MM.1S (cell line): Measurements from ENCODE around the gene FAM47A.

Experiments used
- DNase-seq: peaks from one replicate; pipeline ENCODE4 v3.0.0-alpha.2; 2015
- H2AFZ ChIP-seq: fragments of 300-600 bp; sonication (generic); 2 replicates; pipeline ENCODE4 v1.6.0; 2016; ENCODE audit warnings: antibody characterized with exemption, low read length
- H3F3A ChIP-seq: fragments of 300-600 bp; sonication (generic); 2 replicates; pipeline ENCODE4 v1.6.1; 2016; ENCODE audit warnings: mild to moderate bottlenecking, antibody characterized with exemption, low read length, moderate library complexity, mixed read lengths; ENCODE audit not compliant: insufficient read depth
- H3K27ac ChIP-seq: fragments of 300-600 bp; sonication (generic); 2 replicates; pipeline ENCODE4 v1.5.1; 2016; ENCODE audit warnings: mild to moderate bottlenecking, low read length
- H3K27me3 ChIP-seq: fragments of 300-600 bp; sonication (generic); replicated peaks from 2 replicates; pipeline ENCODE4 v1.6.0; 2016; ENCODE audit warnings: low read length; ENCODE audit not compliant: insufficient read depth
- H3K36me3 ChIP-seq: fragments of 300-600 bp; sonication (generic); replicated peaks from 2 replicates; pipeline ENCODE4 v1.6.1; 2016; ENCODE audit warnings: mild to moderate bottlenecking, low read length, mixed read lengths; ENCODE audit not compliant: insufficient read depth
- H3K4me1 ChIP-seq: fragments of 300-600 bp; sonication (generic); 2 replicates; pipeline ENCODE4 v1.6.1; 2016; ENCODE audit warnings: low read length, mixed read lengths
- H3K4me2 ChIP-seq: fragments of 300-600 bp; sonication (generic); 2 replicates; pipeline ENCODE4 v1.6.0; 2016; ENCODE audit warnings: low read depth, low read length
- H3K4me3 ChIP-seq: fragments of 300-600 bp; sonication (generic); 2 replicates; pipeline ENCODE4 v1.5.1; 2016; ENCODE audit warnings: low read length, mixed read lengths
- H3K79me2 ChIP-seq: fragments of 300-600 bp; sonication (generic); 2 replicates; pipeline ENCODE4 v1.6.1; 2016; ENCODE audit warnings: mixed run types, low read length, mixed read lengths
- H3K9ac ChIP-seq: fragments of 300-600 bp; sonication (generic); 2 replicates; pipeline ENCODE4 v1.6.1; 2016; ENCODE audit warnings: low read length, mixed read lengths
- H3K9me2 ChIP-seq: fragments of 300-600 bp; sonication (generic); replicated peaks from 2 replicates; pipeline ENCODE4 v1.6.1; 2016; ENCODE audit warnings: mild to moderate bottlenecking, low read length, mixed read lengths; ENCODE audit not compliant: insufficient read depth
- H3K9me3 ChIP-seq: fragments of 300-600 bp; sonication (generic); replicated peaks from 2 replicates; pipeline ENCODE4 v1.6.1; 2016; ENCODE audit warnings: mild to moderate bottlenecking, low read length, mixed read lengths; ENCODE audit not compliant: insufficient read depth
- H4K20me1 ChIP-seq: fragments of 300-600 bp; sonication (generic); 2 replicates; pipeline ENCODE4 v1.6.1; 2016; ENCODE audit warnings: mild to moderate bottlenecking, low read length, moderate library complexity, mixed read lengths; ENCODE audit not compliant: insufficient read depth
- CTCF ChIP-seq: fragments of 300-600 bp; sonication (generic); IDR thresholded peaks from 2 replicates; pipeline ENCODE4 v1.5.1; 2016; ENCODE audit warnings: antibody characterized with exemption, low read length, mixed read lengths
- EZH2 ChIP-seq: fragments of 300-600 bp; sonication (generic); optimal IDR thresholded peaks from 2 replicates; pipeline ENCODE3; 2017; ENCODE audit warnings: low read depth, mild to moderate bottlenecking, antibody characterized with exemption, low read length, mixed read lengths
- EZH2phosphoT487 ChIP-seq: fragments of 300-600 bp; sonication (generic); IDR thresholded peaks from 2 replicates; pipeline ENCODE4 v1.6.1; 2018; ENCODE audit warnings: antibody characterized with exemption, low read length

FAM47A gene

GRCh38 chrX:34130501-34130900, 1.6 kb downstream of the FAM47A start:
- Histone ChIP-seq H3K4me3 (no peak overlapping the region), H4K20me1 (no peaks in the 10 kb centered on the region), H3K36me3 (no peaks in the 10 kb centered on the region), H3K4me1 (no peaks in the 10 kb centered on the region), H3F3A (no peaks in the 10 kb centered on the region), H3K27me3 (no peaks in the 10 kb centered on the region), H3K4me2 (no peak overlapping the region), H3K9me2 (no peaks in the 10 kb centered on the region), H2AFZ (no peak overlapping the region), H3K27ac (no peak overlapping the region), H3K9me3 (no peaks in the 10 kb centered on the region), H3K79me2 (no peaks in the 10 kb centered on the region), H3K9ac (no peak overlapping the region)
- TF ChIP-seq EZH2 (no peak), CTCF (no peak), EZH2phosphoT487 (no peak)
- no peak for DNase-seq

- H3K9ac ChIP-seq, result no peak overlapping the region
- H3K4me1 ChIP-seq, result no peaks in the 10 kb centered on the region
- no peak overlapping the region for H3K27ac ChIP-seq
- H3K79me2 ChIP-seq, result no peaks in the 10 kb centered on the region
- H3K9me3 ChIP-seq, result no peaks in the 10 kb centered on the region
- no peaks in the 10 kb centered on the region for H3K36me3 ChIP-seq
- no peak overlapping the region for H2AFZ ChIP-seq
- no peak overlapping the region for H3K4me3 ChIP-seq
- H3F3A ChIP-seq, result no peaks in the 10 kb centered on the region
- TF ChIP-seq CTCF (no peak), EZH2 (no peak), EZH2phosphoT487 (no peak)
- H4K20me1 ChIP-seq, result no peaks in the 10 kb centered on the region
- no peak overlapping the region for H3K4me2 ChIP-seq
- DNase-seq, result no peak
- H3K27me3 ChIP-seq, result no peaks in the 10 kb centered on the region
- no peaks in the 10 kb centered on the region for H3K9me2 ChIP-seq
These were observed 6.1 kb downstream of the FAM47A start for GRCh38 chrX:34126011-34126410.

GRCh38 chrX:34119122-34119521, 13.0 kb downstream of the FAM47A start:
- H3K27me3 ChIP-seq, result no peaks in the 10 kb centered on the region
- DNase-seq, result peak; percentile 63
- H4K20me1 ChIP-seq, result no peaks in the 10 kb centered on the region
- peak overlapping the region; percentile 34; the same call in 1 of the 2 replicates for H3K4me3 ChIP-seq
- 0 out of 2 replicates have a peak, but pooled peaks cover 5% of the 10 kb centered on the region for H3F3A ChIP-seq
- no peaks in the 10 kb centered on the region for H3K9me2 ChIP-seq
- peaks cover 5% of the 10 kb centered on the region; the same call in 1 of the 2 replicates for H3K4me1 ChIP-seq
- H3K9me3 ChIP-seq, result no peaks in the 10 kb centered on the region
- no peaks in the 10 kb centered on the region for H3K79me2 ChIP-seq
- peak overlapping the region; percentile 63; the same call in 1 of the 2 replicates for H3K27ac ChIP-seq
- no peak for TF ChIP-seq EZH2phosphoT487
- no peak for TF ChIP-seq CTCF
- TF ChIP-seq EZH2, result no peak
- H3K36me3 ChIP-seq, result no peaks in the 10 kb centered on the region
- H3K9ac ChIP-seq, result peak overlapping the region; percentile 21; the same call in 1 of the 2 replicates
- peak overlapping the region; percentile 79 for H3K4me2 ChIP-seq
- peak overlapping the region; percentile 69 for H2AFZ ChIP-seq
